HG03442 (cell line): ENCODE results near the gene HOATZ.

Experiments
- ATAC-seq: cut with Tn5 transposase; IDR thresholded peaks from one replicate; pipeline ENCODE4 v1.9.1; 2021; ENCODE audit warnings: mild to moderate bottlenecking, moderate library complexity; ENCODE audit not compliant: unreplicated experiment

HOATZ gene

DNA sequence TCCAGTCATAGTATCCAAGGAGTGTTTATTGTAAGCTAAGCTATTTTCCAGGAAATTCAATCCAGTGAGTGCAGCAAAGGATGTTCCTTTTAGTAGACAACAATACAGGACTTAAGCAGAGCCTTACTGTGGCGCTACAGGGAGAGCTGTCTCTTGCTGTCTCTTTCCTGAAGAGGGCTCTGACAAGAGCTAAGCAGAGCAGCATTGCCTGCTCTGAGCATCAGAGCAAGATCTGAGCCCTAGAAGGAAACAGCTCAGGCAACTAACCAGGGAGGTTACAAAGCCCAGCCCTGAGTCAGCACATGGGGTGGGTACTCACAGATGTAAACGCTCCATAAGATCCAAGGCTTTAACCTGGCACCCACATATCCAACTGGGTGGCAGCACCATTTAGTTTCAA, 33.9 kb downstream of the HOATZ start:
- no peak for ATAC-seq

DNA sequence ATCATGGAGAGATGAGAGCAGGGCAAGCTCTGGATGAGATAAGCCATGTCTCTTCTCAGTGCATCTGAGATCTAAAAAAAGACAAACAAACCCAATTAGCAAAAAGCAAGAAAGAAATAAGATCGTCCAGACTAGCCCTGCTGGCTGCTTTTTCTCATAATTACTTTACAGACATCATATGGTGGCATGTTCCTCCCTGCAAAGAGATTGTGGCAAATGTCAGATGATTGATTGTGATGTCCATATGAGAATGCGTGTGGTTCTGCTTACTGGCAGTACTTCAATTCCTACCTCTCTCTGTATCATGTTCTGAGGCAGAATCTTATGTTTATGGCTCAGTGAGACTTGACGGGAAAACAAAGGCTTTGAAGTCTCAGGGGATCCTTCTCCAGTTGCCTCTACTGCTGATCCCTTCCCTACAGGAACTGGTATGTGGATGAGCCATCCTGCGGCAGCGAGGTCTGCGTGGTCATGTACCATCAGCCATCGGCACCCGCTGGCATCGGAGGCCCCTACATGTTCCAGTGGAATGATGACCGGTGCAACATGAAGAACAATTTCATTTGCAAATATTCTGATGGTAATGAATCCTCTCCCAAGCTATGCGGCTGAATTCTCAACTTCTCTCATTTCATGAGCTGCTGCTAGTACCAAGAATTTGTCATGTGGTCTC, 34.8 kb downstream of the HOATZ start:
- no peak for ATAC-seq

DNA sequence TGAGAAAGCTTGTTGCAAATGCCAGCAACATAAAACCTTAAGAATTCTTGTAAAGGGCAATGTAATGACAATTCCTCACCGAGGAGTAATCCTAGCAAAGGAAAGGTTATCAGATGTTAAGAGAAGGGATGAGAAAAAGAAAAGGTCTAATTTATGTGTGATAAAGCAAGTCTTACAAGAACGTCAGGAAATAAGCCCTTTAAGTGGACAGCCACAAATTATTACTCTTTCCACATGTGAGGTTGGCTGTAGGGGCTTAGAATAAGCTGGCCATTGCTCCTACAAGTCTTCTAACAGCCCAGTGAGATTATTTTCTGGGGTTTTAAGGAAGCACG, 35.3 kb downstream of the HOATZ start:
- no peak for ATAC-seq

DNA sequence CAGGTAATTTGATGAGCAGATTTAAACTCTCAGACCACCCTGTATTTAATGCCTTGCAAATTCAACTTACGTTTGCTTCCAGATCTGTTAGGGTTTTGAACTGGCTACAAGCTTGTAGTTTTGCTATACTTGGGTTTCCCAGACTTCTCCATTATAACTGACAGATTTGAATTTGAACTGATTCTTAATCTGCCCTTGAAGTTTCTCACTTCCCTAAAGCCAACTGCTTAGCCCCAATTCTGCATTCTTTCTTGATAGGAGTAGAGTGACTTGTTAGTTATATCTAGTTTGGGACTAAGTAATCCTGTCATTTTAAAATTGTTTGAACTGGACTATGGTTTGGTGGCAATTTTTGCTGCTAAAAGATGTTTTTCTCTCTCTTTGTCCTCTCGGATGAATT, 35.7 kb downstream of the HOATZ start:
- ATAC-seq: no peak

DNA sequence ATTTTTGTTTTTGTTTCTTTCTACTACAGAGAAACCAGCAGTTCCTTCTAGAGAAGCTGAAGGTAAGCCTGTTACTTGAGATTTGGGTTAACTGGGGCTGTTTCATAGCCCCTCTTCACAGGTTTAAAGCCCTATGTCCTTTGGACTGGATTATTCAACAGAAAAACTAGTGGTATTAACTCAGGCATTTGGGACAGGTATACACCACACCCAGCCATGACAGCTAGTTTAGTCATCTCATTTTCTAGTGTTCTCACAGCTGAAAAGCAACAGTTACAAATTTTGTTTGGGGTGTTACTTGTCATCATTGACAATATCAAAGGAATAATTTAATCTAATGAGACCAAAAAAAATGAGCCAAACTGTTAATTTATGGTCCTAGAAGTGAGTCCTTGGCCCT, 40.0 kb downstream of the HOATZ start:
- no peak for ATAC-seq

DNA sequence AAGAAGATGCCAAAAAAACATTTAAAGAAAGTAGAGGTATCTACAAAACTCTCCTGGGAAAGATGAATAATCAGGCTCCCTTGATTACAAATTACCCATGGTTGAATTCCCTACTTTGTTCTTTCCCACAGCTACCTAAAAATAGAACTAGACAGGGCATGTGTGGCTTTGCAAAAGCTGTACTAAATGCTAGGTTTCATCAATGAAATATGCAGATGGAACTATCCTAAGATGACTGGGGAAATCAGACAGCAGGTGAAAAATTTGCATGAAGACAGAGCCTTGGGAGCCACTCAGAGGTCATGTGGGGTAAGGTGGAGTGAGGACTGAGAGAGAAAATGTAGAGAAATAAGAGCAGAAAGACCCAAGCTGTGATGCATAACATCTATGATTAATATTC, 40.7 kb downstream of the HOATZ start:
- ATAC-seq: no peak

DNA sequence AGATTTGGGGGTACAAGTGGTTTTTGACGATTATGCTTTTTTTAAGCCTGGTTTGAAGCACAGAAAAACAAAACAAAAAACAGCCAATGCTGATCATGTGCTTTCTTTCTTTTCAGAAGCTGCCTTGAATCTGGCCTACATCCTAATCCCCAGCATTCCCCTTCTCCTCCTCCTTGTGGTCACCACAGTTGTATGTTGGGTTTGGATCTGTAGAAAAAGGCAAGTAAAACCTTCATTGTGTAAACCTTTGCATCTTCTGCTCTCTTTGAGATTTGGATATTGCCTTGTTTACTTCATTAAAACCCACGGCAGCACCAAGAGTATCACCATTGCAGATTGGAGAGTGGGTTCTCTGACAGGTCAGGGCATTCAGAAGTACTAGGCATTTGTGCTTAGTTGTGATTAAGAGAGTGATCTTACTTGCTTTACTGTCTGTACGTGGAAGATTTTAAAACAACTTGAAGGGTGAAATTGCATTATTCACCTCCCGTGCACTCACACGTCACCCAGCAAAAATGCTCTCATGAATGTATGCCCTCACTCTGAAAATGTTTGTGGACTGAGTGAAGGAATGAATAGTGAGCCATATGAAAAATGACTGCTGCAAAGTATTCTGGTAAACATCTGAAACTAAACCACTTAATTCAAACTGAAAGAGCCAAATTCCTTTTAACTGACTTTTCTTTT, 43.0 kb downstream of the HOATZ start:
- no peak for ATAC-seq

DNA sequence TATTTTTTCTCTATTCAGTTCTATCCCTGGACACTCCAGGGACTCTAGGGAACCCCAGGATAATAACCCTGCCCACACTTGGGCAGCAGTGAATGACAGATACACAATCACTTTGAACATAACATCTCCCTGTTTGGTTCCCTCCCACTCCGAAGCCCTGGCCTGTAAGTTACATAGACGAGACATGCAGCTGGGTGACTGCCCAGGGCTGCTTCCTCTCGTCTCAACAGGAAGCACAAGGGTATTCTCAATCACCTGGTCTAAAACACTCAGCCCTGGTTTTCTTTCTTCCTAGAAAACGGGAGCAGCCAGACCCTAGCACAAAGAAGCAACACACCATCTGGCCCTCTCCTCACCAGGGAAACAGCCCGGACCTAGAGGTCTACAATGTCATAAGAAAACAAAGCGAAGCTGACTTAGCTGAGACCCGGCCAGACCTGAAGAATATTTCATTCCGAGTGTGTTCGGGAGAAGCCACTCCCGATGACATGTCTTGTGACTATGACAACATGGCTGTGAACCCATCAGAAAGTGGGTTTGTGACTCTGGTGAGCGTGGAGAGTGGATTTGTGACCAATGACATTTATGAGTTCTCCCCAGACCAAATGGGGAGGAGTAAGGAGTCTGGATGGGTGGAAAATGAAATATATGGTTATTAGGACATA, 45.4 kb downstream of the HOATZ start:
- ATAC-seq: no peak

DNA sequence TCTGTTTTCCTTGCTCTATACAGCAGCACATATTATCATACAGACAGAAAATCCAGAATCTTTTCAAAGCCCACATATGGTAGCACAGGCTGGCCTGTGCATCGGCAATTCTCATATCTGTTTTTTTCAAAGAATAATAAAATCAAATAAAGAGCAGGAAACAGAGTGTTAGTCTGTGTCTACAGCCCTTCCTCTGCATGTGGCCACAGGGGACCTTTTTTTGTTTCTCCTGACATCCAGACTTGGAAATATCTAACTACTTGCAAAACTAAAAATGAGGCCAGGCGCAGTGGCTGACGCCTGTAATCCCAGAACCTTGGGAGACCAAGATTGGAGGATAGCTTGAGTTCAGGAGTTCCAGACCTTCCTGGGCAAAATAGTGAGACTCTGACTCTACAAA, 46.2 kb downstream of the HOATZ start:
- ATAC-seq: no peak

DNA sequence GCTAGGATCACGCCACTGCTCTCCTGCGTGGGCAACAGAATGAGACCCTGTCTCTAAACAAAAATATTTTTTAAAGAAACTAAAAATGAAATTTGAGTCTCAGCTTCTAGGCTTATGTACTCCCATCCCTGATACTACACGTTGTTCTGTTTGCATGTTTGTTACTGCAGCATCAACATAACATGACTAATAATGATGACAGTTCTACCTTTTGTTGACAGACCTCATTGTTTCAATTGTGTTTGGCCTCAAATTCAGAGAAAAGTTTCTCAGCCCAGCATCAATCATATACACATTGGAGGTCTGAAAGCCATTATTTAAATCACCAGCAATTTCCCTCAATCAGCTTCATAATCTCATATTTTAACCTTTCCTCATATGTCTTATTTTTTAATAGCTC, 46.7 kb downstream of the HOATZ start:
- no peak for ATAC-seq

DNA sequence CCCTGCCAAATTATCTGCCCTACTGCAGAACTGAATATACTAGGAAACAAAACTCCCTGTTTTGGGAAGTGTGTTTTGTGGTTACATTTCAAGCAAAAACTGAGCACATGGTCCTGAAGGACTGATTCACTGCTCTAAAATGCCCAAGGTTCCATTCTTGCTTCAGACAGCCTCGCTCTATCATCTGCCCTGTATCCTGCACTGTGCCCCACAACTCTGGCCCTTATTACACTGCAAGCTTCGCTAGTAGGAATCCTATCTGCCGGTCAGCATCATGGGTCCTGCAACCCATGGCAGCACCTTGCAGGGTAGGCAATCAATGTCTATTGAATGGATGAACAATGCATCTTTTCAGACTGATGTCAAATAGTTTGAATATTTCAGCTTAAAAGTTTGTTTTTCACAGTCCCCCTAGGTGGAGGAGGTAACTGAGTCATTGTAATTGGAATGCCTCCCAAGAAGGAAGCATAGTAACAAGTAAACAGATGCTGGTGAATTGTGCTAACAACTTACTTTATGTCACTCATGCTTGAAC, 47.3 kb downstream of the HOATZ start:
- no peak for ATAC-seq

DNA sequence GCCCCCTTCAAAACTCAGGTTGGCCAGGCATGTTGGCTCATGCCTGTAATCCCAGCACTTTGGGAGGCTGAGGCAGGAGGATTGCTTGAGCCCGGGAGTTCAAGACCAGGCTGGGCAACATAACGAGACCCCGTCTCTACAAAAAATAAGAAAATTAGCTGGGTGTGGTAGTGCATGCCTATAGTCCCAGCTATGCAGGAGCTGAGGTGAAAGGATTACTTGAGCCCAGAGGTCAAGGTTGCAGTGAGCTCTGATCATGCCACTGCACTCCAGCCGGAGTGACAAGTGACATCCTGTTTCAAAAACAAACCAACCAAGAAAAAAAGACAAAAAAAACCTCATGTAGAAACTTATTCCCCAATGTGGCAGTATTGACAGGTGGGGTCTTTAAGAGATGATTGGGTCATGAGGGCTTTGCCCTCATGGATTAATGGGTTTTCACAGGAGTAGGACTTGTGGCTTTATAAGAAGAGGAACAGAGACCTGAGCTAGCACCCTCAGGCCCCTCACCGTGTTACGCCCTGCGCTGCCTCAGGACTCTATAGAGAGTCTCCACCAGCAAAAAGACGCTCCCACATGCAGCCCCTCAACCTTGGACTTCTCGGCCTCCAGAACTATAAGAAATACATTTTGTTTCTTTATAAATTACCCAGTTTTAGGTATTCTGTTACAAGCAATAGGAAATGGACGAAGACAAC, 48.3 kb downstream of the HOATZ start:
- ATAC-seq: no peak

DNA sequence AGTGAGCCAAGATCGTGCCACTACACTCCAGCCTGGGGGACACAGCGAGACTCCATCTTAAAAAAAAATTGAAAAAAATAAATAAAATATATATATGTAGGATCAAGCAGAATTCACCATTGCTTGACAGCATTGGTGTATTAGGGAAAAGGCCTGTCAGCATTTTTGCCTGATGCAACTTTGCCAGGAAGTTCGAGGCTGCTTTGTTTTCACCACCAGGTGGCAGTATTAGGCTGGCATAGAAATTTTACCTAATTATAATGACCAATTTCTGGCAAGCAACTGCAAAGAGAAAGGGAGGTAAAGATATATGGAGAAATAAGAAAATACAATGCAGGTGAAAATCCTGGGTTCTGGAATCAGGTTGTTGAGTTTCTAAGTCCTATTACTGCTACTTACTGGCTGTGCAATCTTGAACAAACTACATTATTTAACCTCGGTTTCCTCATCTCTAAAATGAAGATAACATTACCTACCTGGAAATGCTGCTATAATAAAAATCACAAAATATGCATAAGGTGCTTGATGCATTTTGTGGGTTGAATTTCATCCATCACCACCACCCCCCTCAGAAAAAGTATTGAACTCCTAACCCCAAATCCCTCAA, 50.6 kb downstream of the HOATZ start:
- ATAC-seq: no peak

DNA sequence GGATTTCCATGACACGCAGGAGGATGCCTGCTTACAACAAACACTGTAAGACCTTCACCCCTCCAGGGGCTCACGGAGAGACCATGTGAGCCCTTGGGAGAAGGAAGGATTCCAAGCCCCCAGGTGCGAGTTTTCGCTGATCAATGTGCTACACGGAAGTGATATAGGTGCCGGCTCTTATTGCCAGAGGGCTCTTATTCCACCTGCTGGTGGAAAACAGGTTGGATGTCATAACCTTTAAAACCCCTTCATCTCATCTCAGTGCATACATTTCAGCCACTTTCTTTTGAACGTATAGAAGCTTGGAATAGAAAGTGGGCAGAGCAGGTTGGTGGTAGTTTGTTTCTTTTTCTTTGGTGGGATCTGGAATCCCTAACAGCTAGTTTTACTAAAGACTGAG, 51.7 kb downstream of the HOATZ start:
- no peak for ATAC-seq

DNA sequence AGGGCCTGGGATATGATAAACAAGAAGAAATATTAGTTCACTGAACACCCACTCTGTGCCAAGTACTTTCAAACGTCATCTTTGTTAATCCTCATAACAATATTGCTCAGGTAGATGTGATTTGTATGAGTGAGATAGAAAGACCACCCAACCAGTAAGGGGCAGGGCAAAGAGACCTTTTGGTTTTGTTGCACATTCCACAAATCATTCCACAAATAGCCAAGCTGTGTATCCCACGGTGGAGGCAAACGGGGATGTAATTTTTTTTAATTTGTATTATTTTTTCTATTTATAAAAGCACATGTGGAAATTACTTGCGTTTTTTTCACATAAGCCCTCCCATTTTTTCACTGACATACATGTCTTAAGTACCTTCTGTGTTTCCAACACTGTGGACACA, 54.9 kb downstream of the HOATZ start:
- ATAC-seq: no peak

DNA sequence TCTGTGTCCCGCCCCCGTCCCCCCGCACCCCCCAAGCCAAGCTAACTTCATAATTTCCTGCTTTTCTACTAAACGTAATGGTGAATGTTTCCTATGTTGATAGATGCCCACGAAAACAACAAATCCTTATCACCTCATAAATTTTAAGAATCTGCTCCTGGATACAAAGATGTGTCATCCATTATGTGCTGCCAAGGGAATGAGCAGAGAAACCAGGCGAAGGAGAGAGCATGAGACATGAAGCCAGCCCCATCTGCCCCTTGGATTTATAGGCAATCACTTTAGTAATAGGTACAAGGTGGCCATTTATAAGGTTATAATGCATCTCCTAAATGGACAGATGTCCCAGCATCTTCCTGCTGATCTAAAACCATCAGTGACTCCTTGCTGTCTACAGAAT, 56.2 kb downstream of the HOATZ start:
- no peak for ATAC-seq

DNA sequence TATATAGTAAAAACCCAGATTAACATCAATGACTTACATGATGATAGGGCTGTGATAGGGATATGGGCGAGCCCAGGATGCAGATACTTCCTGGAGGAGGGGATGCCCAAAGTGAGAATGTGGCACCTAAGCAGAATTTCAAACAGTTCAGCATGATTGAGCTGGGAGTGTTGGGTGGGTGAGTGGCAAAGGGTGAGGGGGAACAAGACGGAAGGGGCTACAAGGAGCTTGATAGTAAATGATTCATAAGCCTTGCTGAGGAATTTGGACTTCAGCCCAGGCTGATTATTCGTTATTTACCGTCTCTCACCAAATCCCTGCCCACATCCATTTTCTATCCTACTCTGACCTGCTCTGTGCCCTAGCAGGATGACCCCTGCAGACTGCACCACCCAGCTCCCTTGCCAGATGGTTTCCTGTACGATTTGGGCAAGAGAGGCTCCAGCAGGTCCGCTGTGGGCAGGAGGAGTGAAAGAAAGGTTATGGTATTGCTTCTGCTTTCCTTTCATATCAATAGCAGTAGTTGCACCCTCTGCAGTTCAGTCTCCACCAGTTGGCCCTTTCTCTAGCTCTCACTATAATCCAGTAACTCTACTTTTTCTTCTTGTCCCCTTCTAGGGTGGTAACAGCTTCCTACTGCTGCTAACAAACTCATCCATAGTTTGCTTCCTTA, 57.4 kb downstream of the HOATZ start:
- ATAC-seq: no peak

DNA sequence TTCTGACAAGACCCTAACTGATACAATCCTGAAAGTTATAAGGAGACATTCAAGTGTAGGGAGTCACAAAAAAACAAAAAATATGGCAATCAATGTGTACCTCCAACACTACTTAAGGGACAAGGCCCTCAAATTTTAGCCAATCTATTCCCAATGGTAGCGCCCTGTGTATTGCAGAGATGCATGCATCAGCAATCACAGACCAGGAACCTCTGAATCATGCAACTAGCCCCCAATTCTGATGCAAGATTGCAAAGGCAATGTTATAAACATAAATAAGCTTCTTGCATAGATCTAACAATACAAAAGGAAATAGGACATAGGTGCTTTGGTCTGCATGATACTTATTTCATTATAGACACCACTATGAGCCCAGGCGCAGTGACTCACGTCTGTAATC, 58.0 kb downstream of the HOATZ start:
- no peak for ATAC-seq

DNA sequence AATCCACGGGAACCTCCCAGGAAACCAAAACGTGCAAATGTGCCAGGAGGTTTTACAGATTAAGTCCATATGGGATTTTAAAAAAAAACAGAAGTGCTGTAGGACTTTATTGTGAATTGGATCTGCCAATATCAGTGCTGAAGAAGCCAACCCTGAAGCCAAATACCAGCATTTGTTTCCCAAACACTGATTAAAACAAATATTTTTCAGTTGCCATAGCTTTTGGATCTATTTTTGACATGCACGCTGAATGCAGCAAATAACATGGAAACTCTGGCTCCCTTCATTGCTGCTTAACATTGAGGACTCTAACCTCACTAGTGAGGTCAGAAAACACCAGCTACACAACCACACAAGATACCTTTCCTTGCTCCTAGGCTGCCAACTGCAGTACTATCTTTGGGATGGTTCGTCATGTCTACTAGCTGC, 59.3 kb downstream of the HOATZ start:
- no peak for ATAC-seq

DNA sequence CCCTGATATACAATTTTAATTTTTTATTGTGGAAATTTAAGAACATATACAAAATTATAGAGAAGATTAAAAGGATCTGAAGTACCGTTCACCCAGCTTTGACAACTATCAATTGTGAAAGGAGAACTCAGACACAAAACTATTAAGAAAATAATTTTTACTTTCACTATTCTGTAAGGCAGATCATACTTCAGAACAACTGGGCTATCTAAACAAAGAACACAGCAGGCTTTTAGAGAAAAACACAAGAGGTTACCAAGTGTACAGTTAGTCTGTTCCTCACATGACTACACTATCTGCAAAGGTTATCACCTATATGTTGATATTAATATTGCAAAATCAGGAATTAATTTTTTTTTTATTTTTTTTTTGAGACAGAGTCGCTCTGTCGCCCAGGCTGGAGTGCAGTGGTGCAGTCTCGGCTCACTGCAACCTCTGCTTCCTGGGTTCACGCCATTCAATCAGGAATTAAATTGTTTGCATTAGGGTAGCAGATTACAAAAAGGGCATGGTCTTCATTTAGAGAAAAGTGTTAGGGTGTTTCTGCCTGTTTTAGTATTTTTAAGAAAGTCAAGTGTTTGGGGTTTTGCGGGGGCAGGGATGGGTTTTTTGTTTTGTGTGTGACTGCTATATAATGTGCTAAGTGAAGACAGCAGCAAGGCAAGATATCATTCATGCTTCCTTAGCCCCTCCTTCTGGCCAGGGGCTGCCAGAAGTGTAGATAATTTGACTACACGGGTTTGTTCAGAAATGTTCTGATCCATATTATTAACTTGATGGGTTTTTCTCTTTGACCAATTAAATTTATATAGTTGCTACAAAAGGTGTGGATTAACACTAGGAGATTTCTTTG, 60.0 kb downstream of the HOATZ start:
- ATAC-seq: no peak
